A549 (cell line): ENCODE measurements around the gene SOD3.

Source experiments
- CHD2 ChIP-seq: fragments of 150-350 bp; IDR thresholded peaks from 2 replicates; pipeline ENCODE4 v1.6.1; 2014; ENCODE audit warnings: low read length; ENCODE audit not compliant: partially characterized antibody
- CTCF ChIP-seq: fragments of >200 bp; sonication (Bioruptor Twin); formaldehyde crosslinking; IDR thresholded peaks from 3 replicates; pipeline ENCODE4 v1.5.1; 2016
- EP300 ChIP-seq, 2 experiments: fragments of >200 bp; sonication (Bioruptor Twin); formaldehyde crosslinking; IDR thresholded peaks; 2 replicates in 1 of 2; 3 replicates in 1 of 2; pipeline ENCODE4 v1.6.1; 2016 to 2017
- MAFK ChIP-seq: fragments of 450-650 bp; IDR thresholded peaks from 2 replicates; pipeline ENCODE4 v1.6.1; 2014; ENCODE audit not compliant: partially characterized antibody
- POLR2A ChIP-seq: IDR thresholded peaks from 2 replicates; pipeline ENCODE4 v1.6.1; 2012; ENCODE audit warnings: mild to moderate bottlenecking, low read length
- REST ChIP-seq: fragments of 200-600 bp; sonication (generic); IDR thresholded peaks from 2 replicates; pipeline ENCODE4 v1.6.1; 2016; ENCODE audit warnings: antibody characterized with exemption, mild to moderate bottlenecking, moderate library complexity
- RFX5 ChIP-seq: fragments of 450-650 bp; IDR thresholded peaks from 2 replicates; pipeline ENCODE4 v1.7.1; 2014; ENCODE audit warnings: antibody characterized with exemption, mild to moderate bottlenecking, moderate library complexity

- TF ChIP-seq CTCF = no peak
- TF ChIP-seq POLR2A = no peak
- TF ChIP-seq REST = no peak
- TF ChIP-seq EP300 (IDR thresholded peaks at IDR 0.05) = no peak
- no peak for TF ChIP-seq MAFK
- TF ChIP-seq RFX5 = no peak
- no peak for TF ChIP-seq CHD2
These were observed 13.2 kb upstream of the SOD3 start for GRCh38 chr4:24781999-24782745.
